ENCODE measurements around the gene SIRPD.

SIRPD gene

GRCh38 chr20:1566701-1567100 is 9.2 kb upstream of the SIRPD start:
- H3K4me3 ChIP-seq (ENCODE audit: low read depth, low read length) = no peak overlapping the region
- no peaks in the 10 kb centered on the region for H3K4me1 ChIP-seq (ENCODE audit: control insufficient read depth, insufficient read depth, low read length)
- no peaks in the 10 kb centered on the region for H3K9me3 ChIP-seq (ENCODE audit: control insufficient read depth, insufficient read depth, low read depth, low read length)
- TF ChIP-seq KLF8 (tag by site-specific recombination; IDR thresholded peaks at IDR 0.05) (no peak), ZNF549 (tag by site-specific recombination; IDR thresholded peaks at IDR 0.05) (no peak), ZBTB21 (tag by site-specific recombination; IDR thresholded peaks at IDR 0.05) (no peak), ZNF777 (tag by site-specific recombination; IDR thresholded peaks at IDR 0.05; ENCODE audit: borderline replicate concordance) (no peak), ZNF426 (tag by site-specific recombination; IDR thresholded peaks at IDR 0.05) (no peak), ZNF610 (tag by site-specific recombination; IDR thresholded peaks at IDR 0.05; ENCODE audit: borderline replicate concordance) (no peak), TRIM28 (IDR thresholded peaks at IDR 0.05; ENCODE audit: borderline replicate concordance, low read length) (no peak), MZF1 (tag by site-specific recombination; IDR thresholded peaks at IDR 0.05; ENCODE audit: borderline replicate concordance) (no peak), ZNF184 (tag by site-specific recombination; IDR thresholded peaks at IDR 0.05) (no peak), ATF2 (tag by site-specific recombination; IDR thresholded peaks at IDR 0.05; ENCODE audit: low read depth) (no peak), MEIS1 (CRISPR knock-in tag; IDR thresholded peaks at IDR 0.05; ENCODE audit: borderline replicate concordance) (no peak), ZNF133 (tag by site-specific recombination; IDR thresholded peaks at IDR 0.05) (no peak), ZNF76 (tag by site-specific recombination; IDR thresholded peaks at IDR 0.05; ENCODE audit: borderline replicate concordance, low read depth) (no peak), ZNF701 (tag by site-specific recombination; IDR thresholded peaks at IDR 0.05) (no peak), ZNF747 (tag by site-specific recombination; IDR thresholded peaks at IDR 0.05) (no peak), ZNF654 (tag by site-specific recombination; IDR thresholded peaks at IDR 0.05; ENCODE audit: low read depth) (no peak)
- TF ChIP-seq, protein P1, sequence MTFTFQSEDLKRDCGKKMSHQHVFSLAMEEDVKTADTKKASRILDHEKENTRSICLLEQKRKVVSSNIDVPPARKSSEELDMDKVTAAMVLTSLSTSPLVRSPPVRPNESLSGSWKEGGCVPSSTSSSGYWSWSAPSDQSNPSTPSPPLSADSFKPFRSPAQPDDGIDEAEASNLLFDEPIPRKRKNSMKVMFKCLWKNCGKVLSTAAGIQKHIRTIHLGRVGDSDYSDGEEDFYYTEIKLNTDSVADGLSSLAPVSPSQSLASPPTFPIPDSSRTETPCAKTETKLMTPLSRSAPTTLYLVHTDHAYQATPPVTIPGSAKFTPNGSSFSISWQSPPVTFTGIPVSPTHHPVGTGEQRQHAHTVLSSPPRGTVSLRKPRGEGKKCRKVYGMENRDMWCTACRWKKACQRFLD (tag by site-specific recombination; IDR thresholded peaks at IDR 0.05) = no peak
- TF ChIP-seq, protein P2, sequence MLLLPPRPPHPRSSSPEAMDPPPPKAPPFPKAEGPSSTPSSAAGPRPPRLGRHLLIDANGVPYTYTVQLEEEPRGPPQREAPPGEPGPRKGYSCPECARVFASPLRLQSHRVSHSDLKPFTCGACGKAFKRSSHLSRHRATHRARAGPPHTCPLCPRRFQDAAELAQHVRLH (tag by site-specific recombination; IDR thresholded peaks at IDR 0.05) = no peak
- TF ChIP-seq, protein P3, sequence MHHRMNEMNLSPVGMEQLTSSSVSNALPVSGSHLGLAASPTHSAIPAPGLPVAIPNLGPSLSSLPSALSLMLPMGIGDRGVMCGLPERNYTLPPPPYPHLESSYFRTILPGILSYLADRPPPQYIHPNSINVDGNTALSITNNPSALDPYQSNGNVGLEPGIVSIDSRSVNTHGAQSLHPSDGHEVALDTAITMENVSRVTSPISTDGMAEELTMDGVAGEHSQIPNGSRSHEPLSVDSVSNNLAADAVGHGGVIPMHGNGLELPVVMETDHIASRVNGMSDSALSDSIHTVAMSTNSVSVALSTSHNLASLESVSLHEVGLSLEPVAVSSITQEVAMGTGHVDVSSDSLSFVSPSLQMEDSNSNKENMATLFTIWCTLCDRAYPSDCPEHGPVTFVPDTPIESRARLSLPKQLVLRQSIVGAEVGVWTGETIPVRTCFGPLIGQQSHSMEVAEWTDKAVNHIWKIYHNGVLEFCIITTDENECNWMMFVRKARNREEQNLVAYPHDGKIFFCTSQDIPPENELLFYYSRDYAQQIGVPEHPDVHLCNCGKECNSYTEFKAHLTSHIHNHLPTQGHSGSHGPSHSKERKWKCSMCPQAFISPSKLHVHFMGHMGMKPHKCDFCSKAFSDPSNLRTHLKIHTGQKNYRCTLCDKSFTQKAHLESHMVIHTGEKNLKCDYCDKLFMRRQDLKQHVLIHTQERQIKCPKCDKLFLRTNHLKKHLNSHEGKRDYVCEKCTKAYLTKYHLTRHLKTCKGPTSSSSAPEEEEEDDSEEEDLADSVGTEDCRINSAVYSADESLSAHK (tag by site-specific recombination; IDR thresholded peaks at IDR 0.05) = no peak
- TF ChIP-seq, protein P4, sequence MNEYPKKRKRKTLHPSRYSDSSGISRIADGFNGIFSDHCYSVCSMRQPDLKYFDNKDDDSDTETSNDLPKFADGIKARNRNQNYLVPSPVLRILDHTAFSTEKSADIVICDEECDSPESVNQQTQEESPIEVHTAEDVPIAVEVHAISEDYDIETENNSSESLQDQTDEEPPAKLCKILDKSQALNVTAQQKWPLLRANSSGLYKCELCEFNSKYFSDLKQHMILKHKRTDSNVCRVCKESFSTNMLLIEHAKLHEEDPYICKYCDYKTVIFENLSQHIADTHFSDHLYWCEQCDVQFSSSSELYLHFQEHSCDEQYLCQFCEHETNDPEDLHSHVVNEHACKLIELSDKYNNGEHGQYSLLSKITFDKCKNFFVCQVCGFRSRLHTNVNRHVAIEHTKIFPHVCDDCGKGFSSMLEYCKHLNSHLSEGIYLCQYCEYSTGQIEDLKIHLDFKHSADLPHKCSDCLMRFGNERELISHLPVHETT (tag by site-specific recombination; IDR thresholded peaks at IDR 0.05) = no peak
- no peaks in the 10 kb centered on the region for H3K36me3 ChIP-seq (ENCODE audit: control insufficient read depth in 2 of 2, insufficient read depth in 1 of 2, low read length in 2 of 2)
- POLR2A ChIA-PET = no interaction called here
- CTCF ChIA-PET = interaction anchor here (0.6 kb wide), 1 partner anchor 254 kb away, joined by 3 read pairs; no protein-coding TSS in a partner anchor
- no peak overlapping the region for H3K27ac ChIP-seq (ENCODE audit: extremely low read depth, low read depth, low read length)

GRCh38 chr20:1565461-1565860 is 8.0 kb upstream of the SIRPD start:
- H3K4me1 ChIP-seq (ENCODE audit: control insufficient read depth, insufficient read depth, low read length) = no peaks in the 10 kb centered on the region
- ChIA-PET POLR2A (no interaction called here), CTCF (no interaction called here)
- H3K27ac ChIP-seq (ENCODE audit: extremely low read depth, low read depth, low read length) = no peak overlapping the region
- no peak overlapping the region for H3K4me3 ChIP-seq (ENCODE audit: low read depth, low read length)
- H3K9me3 ChIP-seq (ENCODE audit: control insufficient read depth, insufficient read depth, low read depth, low read length) = no peaks in the 10 kb centered on the region
- no peaks in the 10 kb centered on the region for H3K36me3 ChIP-seq (ENCODE audit: control insufficient read depth in 2 of 2, insufficient read depth in 1 of 2, low read length in 2 of 2)
- TF ChIP-seq GFI1B (tag by site-specific recombination; IDR thresholded peaks at IDR 0.05) (no peak), PRDM6 (tag by site-specific recombination; IDR thresholded peaks at IDR 0.05) (no peak), ZNF280C (tag by site-specific recombination; IDR thresholded peaks at IDR 0.05) (no peak), ZNF747 (tag by site-specific recombination; IDR thresholded peaks at IDR 0.05) (no peak), ZNF292 (tag by site-specific recombination; IDR thresholded peaks at IDR 0.05; ENCODE audit: borderline replicate concordance, low read depth) (no peak)
